Astrocyte of the spinal cord (primary cell): Measurements from ENCODE around the gene RBM14.
A peak's percentile ranks its signal among the peaks of the same experiment; 100 is the strongest.

Experiments used
- DNase-seq: peaks from one replicate; pipeline ENCODE4 v3.0.0; 2011; ENCODE audit warnings: low read depth, low spot score
- H3K4me3 ChIP-seq: 2 replicates; pipeline ENCODE4 v1.5.1; 2011; ENCODE audit warnings: low read depth, mild to moderate bottlenecking, low read length, moderate library complexity
- CTCF ChIP-seq: IDR thresholded peaks from 2 replicates; pipeline ENCODE4 v1.5.1; 2012; ENCODE audit warnings: low read depth, mild to moderate bottlenecking, low read length, inconsistent platforms
- in situ Hi-C: cut with HindIII; loops from 2 replicates; pipeline ENCODE4 v1.10.0; 2017; ENCODE audit warnings: low sequenced_read_pairs

RBM14 gene

GRCh38 chr11:66609721-66610617, 6.5 kb upstream of the RBM14 start:
- in situ Hi-C loops = no loop called here
- DNase-seq = no peak
- H3K4me3 ChIP-seq = no peak overlapping the region
- TF ChIP-seq CTCF = no peak

- H3K4me3 ChIP-seq = no peak overlapping the region
- TF ChIP-seq CTCF = no peak
- no peak for DNase-seq
- in situ Hi-C loops = no loop called here
Observed at GRCh38 chr11:66612458-66612857, 4.0 kb upstream of the RBM14 start.

- in situ Hi-C loops = no loop called here
- TF ChIP-seq CTCF = no peak
- H3K4me3 ChIP-seq = no peak overlapping the region
- no peak for DNase-seq
Observed at GRCh38 chr11:66614073-66614472, 2.4 kb upstream of the RBM14 start.

GRCh38 chr11:66617155-66617834, 865 bp downstream of the RBM14 start:
- TF ChIP-seq CTCF = no peak
- peak overlapping the region; percentile 91 for H3K4me3 ChIP-seq
- in situ Hi-C loops = no loop called here
- DNase-seq = no peak

- in situ Hi-C loops = no loop called here
- TF ChIP-seq CTCF = no peak
- peak; percentile 74 for DNase-seq
- H3K4me3 ChIP-seq = peak overlapping the region; percentile 91
Observed at GRCh38 chr11:66619080-66619554, 2.7 kb downstream of the RBM14 start.

GRCh38 chr11:66624450-66624849, 8.0 kb downstream of the RBM14 start:
- H3K4me3 ChIP-seq = no peak overlapping the region
- no peak for TF ChIP-seq CTCF
- in situ Hi-C loops = no loop called here
- no peak for DNase-seq
